ENCODE measurements around the gene LRRC32. TPM values are rescaled to one million over a fixed set of nuclear protein-coding genes. Genes with fewer than 3 reads are reported as not detected.

LRRC32 gene
- total RNA-seq, 1 experiment from 2014 or later, result 0.46 TPM

- WGBS (ENCODE audit: extremely low coverage, insufficient read length, low lambda C conversion rate), result no CpG with 5 or more reads among the region's 19 CpGs
- Histone ChIP-seq H3K27ac (ENCODE audit: insufficient read length, low read depth, low read length) (no peak overlapping the region), H2AK5ac (ENCODE audit: insufficient read length, low read length) (no peak overlapping the region), H3K27me3 (ENCODE audit: insufficient read depth, low read length) (no peaks in the 10 kb centered on the region), H3T11ph (ENCODE audit: low read length) (no peak overlapping the region), H3K9me3 (ENCODE audit: control insufficient read depth, low read depth, low read length) (no peaks in the 10 kb centered on the region), H2BK12ac (ENCODE audit: insufficient read length, low read depth, low read length) (no peak overlapping the region), H2BK15ac (ENCODE audit: low read depth, low read length) (no peak overlapping the region), H3K18ac (ENCODE audit: insufficient read length, low read depth, low read length) (no peak overlapping the region), H4K8ac (replicated peaks; ENCODE audit: insufficient read length, low read depth, low read length) (no peak overlapping the region), H2BK5ac (ENCODE audit: insufficient read length, low read length) (no peak overlapping the region), H4K20me1 (ENCODE audit: control insufficient read depth, insufficient read depth, insufficient read length) (no peaks in the 10 kb centered on the region), H3K9ac (ENCODE audit: extremely low read depth, insufficient read length, low read length) (no peak overlapping the region), H3K79me1 (ENCODE audit: insufficient read depth, low read depth, low read length, poor library complexity, severe bottlenecking) (no peaks in the 10 kb centered on the region), H2AFZ (ENCODE audit: low read length) (no peak overlapping the region), H3K4me1 (ENCODE audit: insufficient read depth, low read length) (no peaks in the 10 kb centered on the region), H3K56ac (ENCODE audit: insufficient read length, low read depth, low read length) (no peak overlapping the region), H3K23ac (ENCODE audit: insufficient read length, low read depth, low read length) (no peak overlapping the region), H3K4me2 (ENCODE audit: insufficient read depth, insufficient read length, low read length) (no peak overlapping the region), H4K91ac (ENCODE audit: insufficient read length, low read depth, low read length) (no peak overlapping the region), H2BK120ac (ENCODE audit: low read depth, low read length, poor library complexity, severe bottlenecking) (no peak overlapping the region), H3K23me2 (ENCODE audit: insufficient read length, low read depth, low read length, poor library complexity, severe bottlenecking) (no peaks in the 10 kb centered on the region), H2BK20ac (ENCODE audit: low read depth, low read length, poor library complexity, severe bottlenecking) (no peak overlapping the region), H3K4ac (ENCODE audit: low read depth, low read length) (no peak overlapping the region), H3K79me2 (ENCODE audit: insufficient read depth, low read length) (no peaks in the 10 kb centered on the region), H3K14ac (ENCODE audit: insufficient read depth, low read length) (no peak overlapping the region; the same call in 1 of the 2 replicates), H4K5ac (ENCODE audit: insufficient read length, low read depth, low read length) (no peak overlapping the region)
- no peak overlapping the region for H3K27ac Mint-ChIP-seq
- H3K4me3 Mint-ChIP-seq, result no peak overlapping the region; a peak in 1 of 5 replicates
- DNase-seq, result no peak
- peaks cover 21% of the 10 kb centered on the region for H3K27me3 Mint-ChIP-seq (ENCODE audit: low read depth)
- no peaks in the 10 kb centered on the region; a peak in 1 of 5 replicates for H3K9me3 Mint-ChIP-seq
- H3K4me1 Mint-ChIP-seq, result peaks cover 7 to 14% of the 10 kb centered on the region in 2 experiments
- TF ChIP-seq CTCF (conservative IDR thresholded peaks at IDR 0.05), result no peak
- H3K36me3 Mint-ChIP-seq (ENCODE audit: insufficient read depth in 1 of 3, low read depth in 3 of 3), result no peaks in the 10 kb centered on the region
Observed at GRCh38 chr11:76719281-76719680, 48.7 kb upstream of the LRRC32 start.

All from H9 (cell line).